HCT116 (cell line): Measurements from ENCODE around the gene FAM221A. TPM values are rescaled to one million over a fixed set of nuclear protein-coding genes. Genes with fewer than 3 reads are reported as not detected.

Experiments used
- ATAC-seq: fragments of 200-7000 bp; cut with Tn5 transposase; 2 replicates; pipeline ENCODE4 v1.9.1; 2020; ENCODE audit warnings: mild to moderate bottlenecking, moderate library complexity
- BruUV-seq: library from RNA; stranded (reverse); fragments of 400-500 nt; replicated peaks from 2 replicates; lab custom pipeline; 2021; lab: Mats Ljungman, UMichigan
- CTCF ChIA-PET: fragments of 300-600 bp; sonication (Branson Sonifier 250); formaldehyde crosslinking; loops from one replicate; lab custom pipeline; 2021; ENCODE audit warnings: antibody characterized with exemption; lab: Charles Lee
- POLR2A ChIA-PET: fragments of 300-600, 350-600 bp; sonication (Branson Sonifier 250); formaldehyde crosslinking; loops from one replicate; lab custom pipeline; 2021; ENCODE audit warnings: antibody characterized with exemption; lab: Charles Lee
- RAD21 ChIA-PET, 2 experiments: fragments of 300-600 bp; sonication (Branson Sonifier 250); formaldehyde crosslinking; loops; one replicate each; lab custom pipeline; 2023; ENCODE audit warnings: low total read pairs in 2 of 2; ENCODE audit not compliant: uncharacterized antibody in 2 of 2, unreplicated experiment in 2 of 2, low non-redundant PET in 1 of 2; lab: Charles Lee
- DNase-seq: peaks from one replicate; pipeline ENCODE4 v3.0.0-alpha.2; 2010; ENCODE audit warnings: low read depth, low spot score
- H2AFZ ChIP-seq: fragments of 200-600 bp; shearing (Covaris generic), sonication (generic); 2 replicates; pipeline ENCODE4 v1.6.1; 2017; ENCODE audit warnings: low read depth, mixed run types, mixed read lengths, antibody characterized with exemption, low read length; ENCODE audit not compliant: poor library complexity, severe bottlenecking
- H3K27ac ChIP-seq: 2 replicates; pipeline ENCODE4 v1.5.1; 2012; ENCODE audit warnings: low read depth, low read length
- H3K27me3 ChIP-seq: fragments of 200-600 bp; sonication (generic); 2 replicates; pipeline ENCODE4 v1.6.1; 2016; ENCODE audit warnings: mixed run types, low read length, mixed read lengths; ENCODE audit not compliant: insufficient read depth
- H3K36me3 ChIP-seq, 2 experiments: fragments of 200-500 bp in 1 of 2; fragments of 200-600 bp in 1 of 2; sonication (Bioruptor generic) in 1 of 2; sonication (generic) in 1 of 2; 2 replicates each; pipeline versions ENCODE4 v1.5.1 to v1.6.1; 2014 to 2016; ENCODE audit warnings: low read length in 2 of 2, inconsistent platforms in 1 of 2, mixed read lengths in 1 of 2, mixed run types in 1 of 2; ENCODE audit not compliant: insufficient read depth in 2 of 2, control insufficient read depth in 1 of 2
- H3K4me1 ChIP-seq, 2 experiments: fragments of 200-600 bp in 1 of 2; sonication (generic) in 1 of 2; 2 replicates each; pipeline versions ENCODE4 v1.5.1 to v1.6.1; 2012 to 2017; ENCODE audit warnings: low read length in 2 of 2, inconsistent platforms in 1 of 2, mild to moderate bottlenecking in 1 of 2, mixed read lengths in 1 of 2, mixed run types in 1 of 2, moderate library complexity in 1 of 2; ENCODE audit not compliant: insufficient read depth in 2 of 2, control insufficient read depth in 1 of 2
- H3K4me2 ChIP-seq: fragments of 200-600 bp; sonication (generic); 2 replicates; pipeline ENCODE4 v1.6.1; 2017; ENCODE audit warnings: mixed run types, low read length, mixed read lengths
- H3K4me3 ChIP-seq, 2 experiments: fragments of 200-600 bp in 1 of 2; sonication (generic) in 1 of 2; replicated peaks in 1 of 2; 2 replicates each; pipeline ENCODE4 v1.5.1; 2011 to 2016; ENCODE audit warnings: low read length in 2 of 2, control low read depth in 1 of 2, low read depth in 1 of 2, mild to moderate bottlenecking in 1 of 2, mixed read lengths in 1 of 2, mixed run types in 1 of 2
- H3K79me2 ChIP-seq: fragments of 200-600 bp; sonication (generic); 2 replicates; pipeline ENCODE4 v1.6.1; 2017; ENCODE audit warnings: mild to moderate bottlenecking, mixed run types, low read length, moderate library complexity, mixed read lengths; ENCODE audit not compliant: insufficient read depth
- H3K9ac ChIP-seq: fragments of 200-600 bp; sonication (generic); 2 replicates; pipeline ENCODE4 v1.6.1; 2016; ENCODE audit warnings: low read length, mixed read lengths
- H3K9me2 ChIP-seq: fragments of 200-600 bp; sonication (generic), shearing (Covaris generic); 2 replicates; pipeline ENCODE4 v1.6.1; 2017; ENCODE audit warnings: mixed run types, mild to moderate bottlenecking, moderate library complexity; ENCODE audit not compliant: insufficient read depth
- H3K9me3 ChIP-seq, 2 experiments: fragments of 200-500 bp in 1 of 2; fragments of 200-600 bp in 1 of 2; sonication (Bioruptor generic) in 1 of 2; sonication (generic) in 1 of 2; 2 replicates each; pipeline ENCODE4 v1.6.1; 2014 to 2017; ENCODE audit warnings: low read length in 2 of 2, mixed read lengths in 2 of 2, inconsistent platforms in 1 of 2, low read depth in 1 of 2, mild to moderate bottlenecking in 1 of 2, mixed run types in 1 of 2, moderate library complexity in 1 of 2; ENCODE audit not compliant: control insufficient read depth in 1 of 2, insufficient read depth in 1 of 2
- H4K20me1 ChIP-seq: fragments of 200-600 bp; sonication (generic), shearing (Covaris generic); 2 replicates; pipeline ENCODE4 v1.6.1; 2017; ENCODE audit warnings: mixed run types, mild to moderate bottlenecking, moderate library complexity; ENCODE audit not compliant: insufficient read depth
- CBX3 ChIP-seq: IDR thresholded peaks from 2 replicates; pipeline ENCODE4 v1.6.1; 2012; ENCODE audit warnings: low read depth
- EZH2 ChIP-seq: fragments of 200-600 bp; sonication (generic); IDR thresholded peaks from 2 replicates; pipeline ENCODE4 v1.6.1; 2017; ENCODE audit warnings: antibody characterized with exemption, mixed run types
- EZH2phosphoT487 ChIP-seq: fragments of 200-600 bp; IDR thresholded peaks from 2 replicates; pipeline ENCODE4 v1.6.1; 2018; ENCODE audit warnings: antibody characterized with exemption, borderline replicate concordance
- RAD21 ChIP-seq: IDR thresholded peaks from 2 replicates; pipeline ENCODE4 v1.6.1; 2012; ENCODE audit warnings: low read depth, mild to moderate bottlenecking
- intact Hi-C: fragments of 100-400 bp; cut with micrococcal nuclease; formaldehyde crosslinking; loops from 2 replicates; pipeline ENCODE4 v1.10.0; 2022
- total RNA-seq: library from RNA; stranded (reverse); gene quantifications from one replicate; pipeline ENCODE4 v1.2.1, GENCODE V29; 2021; ENCODE audit not compliant: unreplicated experiment
- TF ChIP-seq, protein P1 (sequence below): IDR thresholded peaks from 2 replicates; pipeline ENCODE4 v1.6.1; 2012; ENCODE audit warnings: low read depth

The FAM221A gene
- total RNA-seq, 1 experiment from 2014 or later = 2.2 TPM

- no peak for TF ChIP-seq EZH2phosphoT487
- TF ChIP-seq, protein P1, sequence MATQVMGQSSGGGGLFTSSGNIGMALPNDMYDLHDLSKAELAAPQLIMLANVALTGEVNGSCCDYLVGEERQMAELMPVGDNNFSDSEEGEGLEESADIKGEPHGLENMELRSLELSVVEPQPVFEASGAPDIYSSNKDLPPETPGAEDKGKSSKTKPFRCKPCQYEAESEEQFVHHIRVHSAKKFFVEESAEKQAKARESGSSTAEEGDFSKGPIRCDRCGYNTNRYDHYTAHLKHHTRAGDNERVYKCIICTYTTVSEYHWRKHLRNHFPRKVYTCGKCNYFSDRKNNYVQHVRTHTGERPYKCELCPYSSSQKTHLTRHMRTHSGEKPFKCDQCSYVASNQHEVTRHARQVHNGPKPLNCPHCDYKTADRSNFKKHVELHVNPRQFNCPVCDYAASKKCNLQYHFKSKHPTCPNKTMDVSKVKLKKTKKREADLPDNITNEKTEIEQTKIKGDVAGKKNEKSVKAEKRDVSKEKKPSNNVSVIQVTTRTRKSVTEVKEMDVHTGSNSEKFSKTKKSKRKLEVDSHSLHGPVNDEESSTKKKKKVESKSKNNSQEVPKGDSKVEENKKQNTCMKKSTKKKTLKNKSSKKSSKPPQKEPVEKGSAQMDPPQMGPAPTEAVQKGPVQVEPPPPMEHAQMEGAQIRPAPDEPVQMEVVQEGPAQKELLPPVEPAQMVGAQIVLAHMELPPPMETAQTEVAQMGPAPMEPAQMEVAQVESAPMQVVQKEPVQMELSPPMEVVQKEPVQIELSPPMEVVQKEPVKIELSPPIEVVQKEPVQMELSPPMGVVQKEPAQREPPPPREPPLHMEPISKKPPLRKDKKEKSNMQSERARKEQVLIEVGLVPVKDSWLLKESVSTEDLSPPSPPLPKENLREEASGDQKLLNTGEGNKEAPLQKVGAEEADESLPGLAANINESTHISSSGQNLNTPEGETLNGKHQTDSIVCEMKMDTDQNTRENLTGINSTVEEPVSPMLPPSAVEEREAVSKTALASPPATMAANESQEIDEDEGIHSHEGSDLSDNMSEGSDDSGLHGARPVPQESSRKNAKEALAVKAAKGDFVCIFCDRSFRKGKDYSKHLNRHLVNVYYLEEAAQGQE = no peak
- no peak for TF ChIP-seq EZH2
- Histone ChIP-seq H3K4me1 (peaks cover 0 to 5% of the 10 kb centered on the region in 2 experiments; a peak in 1 of 4 replicates), H3K9me3 (no peaks in the 10 kb centered on the region), H3K4me2 (peak overlapping the region; percentile 15; the same call in 1 of the 2 replicates), H2AFZ (no peak overlapping the region), H4K20me1 (no peaks in the 10 kb centered on the region), H3K27ac (no peak overlapping the region), H3K9ac (no peak overlapping the region), H3K36me3 (no peaks in the 10 kb centered on the region), H3K79me2 (no peaks in the 10 kb centered on the region), H3K4me3 (no peak overlapping the region), H3K9me2 (no peaks in the 10 kb centered on the region), H3K27me3 (no peaks in the 10 kb centered on the region)
- no TSS peak for BruUV-seq
- DNase-seq (no peak), ATAC-seq (peak; percentile 53; the same call in 1 of the 2 replicates)
- RAD21 ChIA-PET = no interaction called here
- POLR2A ChIA-PET = no interaction called here
- CTCF ChIA-PET = no interaction called here
- intact Hi-C loops = no loop called here
Observed at GRCh38 chr7:23645822-23646221, 34.2 kb upstream of the FAM221A start.

DNA sequence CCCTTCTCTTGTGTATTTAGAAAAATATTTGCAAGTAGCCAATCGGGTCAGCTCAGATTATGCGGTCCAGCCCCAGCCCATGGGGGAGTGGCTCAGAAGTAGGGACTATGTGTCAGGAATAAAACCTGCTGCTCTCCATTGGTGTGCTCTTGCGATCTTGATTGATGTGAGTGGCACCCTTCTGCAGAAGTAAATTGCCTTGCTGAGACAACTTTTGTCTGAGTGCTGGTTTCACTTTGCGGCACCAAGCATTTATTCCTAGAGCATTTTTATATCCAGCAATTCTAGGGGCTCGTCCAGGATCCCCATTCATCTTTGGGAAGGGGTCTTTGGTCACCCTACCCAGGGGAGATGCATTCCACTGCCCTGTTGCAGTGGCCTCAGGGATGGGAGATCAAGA lies 26.1 kb upstream of the FAM221A start:
- H3K79me2 ChIP-seq = no peaks in the 10 kb centered on the region
- H3K4me2 ChIP-seq = no peak overlapping the region
- no peak overlapping the region for H3K27ac ChIP-seq
- ChIA-PET RAD21 (no interaction called here), POLR2A (no interaction called here), CTCF (no interaction called here)
- H3K9ac ChIP-seq = no peak overlapping the region
- ATAC-seq = no peak
- H3K36me3 ChIP-seq = no peaks in the 10 kb centered on the region
- no peaks in the 10 kb centered on the region for H3K9me2 ChIP-seq
- H2AFZ ChIP-seq = no peak overlapping the region
- no peak overlapping the region for H3K4me3 ChIP-seq
- peaks cover 0 to 16% of the 10 kb centered on the region in 2 experiments; a peak in 1 of 4 replicates for H3K9me3 ChIP-seq
- H3K4me1 ChIP-seq = peaks cover 0 to 6% of the 10 kb centered on the region in 2 experiments; a peak in 1 of 4 replicates
- H4K20me1 ChIP-seq = no peaks in the 10 kb centered on the region
- TF ChIP-seq CBX3 = 0 out of 2 replicates have a peak, but pooled peaks have one; percentile 38
- no peak for TF ChIP-seq RAD21
- no TSS peak for BruUV-seq
- H3K27me3 ChIP-seq = no peaks in the 10 kb centered on the region
- intact Hi-C loops = no loop called here
- no peak for DNase-seq
